Neural cell (in vitro differentiated cells): ENCODE results near the gene MCM9.

Experiments used
- EZH2 ChIP-seq: fragments of 200-600, 300-800 bp; shearing (Covaris generic), sonication (generic); IDR thresholded peaks from 2 replicates; pipeline ENCODE4 v1.6.1; 2014; ENCODE audit warnings: antibody characterized with exemption, low read length, borderline replicate concordance, mild to moderate bottlenecking; ENCODE audit not compliant: insufficient read depth, poor library complexity, severe bottlenecking
- POLR2AphosphoS5 ChIP-seq: IDR thresholded peaks from 2 replicates; pipeline ENCODE4 v1.6.1; 2012
- RAD21 ChIP-seq: fragments of 450-650 bp; conservative IDR thresholded peaks from 2 replicates; pipeline ENCODE4 v1.6.1; 2014; ENCODE audit warnings: antibody characterized with exemption, mild to moderate bottlenecking, moderate library complexity
- SMC3 ChIP-seq: fragments of 450-650 bp; conservative IDR thresholded peaks from 2 replicates; pipeline ENCODE4 v1.6.1; 2014; ENCODE audit warnings: antibody characterized with exemption, mild to moderate bottlenecking, moderate library complexity; ENCODE audit not compliant: poor library complexity
- TAF1 ChIP-seq: IDR thresholded peaks from 2 replicates; pipeline ENCODE4 v1.6.1; 2012; ENCODE audit warnings: low read depth
- TF ChIP-seq, protein P1 (sequence below): fragments of 450-650 bp; IDR thresholded peaks from 2 replicates; pipeline ENCODE4 v1.5.1; 2014; ENCODE audit warnings: antibody characterized with exemption, mild to moderate bottlenecking, moderate library complexity; ENCODE audit not compliant: poor library complexity, severe bottlenecking
- TF ChIP-seq, protein P2 (sequence below): IDR thresholded peaks from 2 replicates; pipeline ENCODE4 v1.6.1; 2012; ENCODE audit warnings: borderline replicate concordance

DNA sequence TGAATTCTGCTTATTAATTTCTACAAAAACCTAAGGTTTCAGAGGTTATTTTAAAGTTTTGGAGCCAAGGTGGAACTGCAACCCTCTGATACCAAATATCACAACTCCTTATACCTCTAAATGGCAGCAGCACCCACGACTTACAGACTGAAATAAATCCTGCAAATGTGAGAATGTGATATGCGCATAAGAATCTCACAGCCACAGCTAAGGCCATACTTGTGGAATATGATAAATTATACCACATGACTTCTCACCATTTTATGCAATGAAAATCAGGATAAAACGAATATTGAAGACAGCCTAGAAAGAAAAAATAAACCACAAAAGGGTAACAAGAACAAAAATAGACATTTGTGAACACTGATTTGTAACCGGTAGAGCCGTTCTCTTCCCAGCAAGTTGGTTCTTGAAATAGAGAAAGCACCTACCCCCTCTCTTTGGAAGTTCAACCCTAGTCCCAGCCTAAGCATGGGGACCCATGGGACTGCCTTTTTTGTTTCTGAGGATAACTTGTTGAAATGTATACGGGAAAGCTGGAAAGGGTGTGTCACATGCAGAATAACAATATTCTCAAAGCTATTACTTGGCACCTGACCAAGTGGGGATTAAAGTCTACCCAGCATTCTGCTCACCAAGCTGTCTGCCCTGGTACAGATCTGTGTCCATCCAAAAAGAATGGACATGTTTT lies 47.1 kb upstream of the MCM9 start:
- TF ChIP-seq, protein P1, sequence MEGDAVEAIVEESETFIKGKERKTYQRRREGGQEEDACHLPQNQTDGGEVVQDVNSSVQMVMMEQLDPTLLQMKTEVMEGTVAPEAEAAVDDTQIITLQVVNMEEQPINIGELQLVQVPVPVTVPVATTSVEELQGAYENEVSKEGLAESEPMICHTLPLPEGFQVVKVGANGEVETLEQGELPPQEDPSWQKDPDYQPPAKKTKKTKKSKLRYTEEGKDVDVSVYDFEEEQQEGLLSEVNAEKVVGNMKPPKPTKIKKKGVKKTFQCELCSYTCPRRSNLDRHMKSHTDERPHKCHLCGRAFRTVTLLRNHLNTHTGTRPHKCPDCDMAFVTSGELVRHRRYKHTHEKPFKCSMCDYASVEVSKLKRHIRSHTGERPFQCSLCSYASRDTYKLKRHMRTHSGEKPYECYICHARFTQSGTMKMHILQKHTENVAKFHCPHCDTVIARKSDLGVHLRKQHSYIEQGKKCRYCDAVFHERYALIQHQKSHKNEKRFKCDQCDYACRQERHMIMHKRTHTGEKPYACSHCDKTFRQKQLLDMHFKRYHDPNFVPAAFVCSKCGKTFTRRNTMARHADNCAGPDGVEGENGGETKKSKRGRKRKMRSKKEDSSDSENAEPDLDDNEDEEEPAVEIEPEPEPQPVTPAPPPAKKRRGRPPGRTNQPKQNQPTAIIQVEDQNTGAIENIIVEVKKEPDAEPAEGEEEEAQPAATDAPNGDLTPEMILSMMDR, result no peak
- no peak for TF ChIP-seq POLR2AphosphoS5
- TF ChIP-seq, protein P2, sequence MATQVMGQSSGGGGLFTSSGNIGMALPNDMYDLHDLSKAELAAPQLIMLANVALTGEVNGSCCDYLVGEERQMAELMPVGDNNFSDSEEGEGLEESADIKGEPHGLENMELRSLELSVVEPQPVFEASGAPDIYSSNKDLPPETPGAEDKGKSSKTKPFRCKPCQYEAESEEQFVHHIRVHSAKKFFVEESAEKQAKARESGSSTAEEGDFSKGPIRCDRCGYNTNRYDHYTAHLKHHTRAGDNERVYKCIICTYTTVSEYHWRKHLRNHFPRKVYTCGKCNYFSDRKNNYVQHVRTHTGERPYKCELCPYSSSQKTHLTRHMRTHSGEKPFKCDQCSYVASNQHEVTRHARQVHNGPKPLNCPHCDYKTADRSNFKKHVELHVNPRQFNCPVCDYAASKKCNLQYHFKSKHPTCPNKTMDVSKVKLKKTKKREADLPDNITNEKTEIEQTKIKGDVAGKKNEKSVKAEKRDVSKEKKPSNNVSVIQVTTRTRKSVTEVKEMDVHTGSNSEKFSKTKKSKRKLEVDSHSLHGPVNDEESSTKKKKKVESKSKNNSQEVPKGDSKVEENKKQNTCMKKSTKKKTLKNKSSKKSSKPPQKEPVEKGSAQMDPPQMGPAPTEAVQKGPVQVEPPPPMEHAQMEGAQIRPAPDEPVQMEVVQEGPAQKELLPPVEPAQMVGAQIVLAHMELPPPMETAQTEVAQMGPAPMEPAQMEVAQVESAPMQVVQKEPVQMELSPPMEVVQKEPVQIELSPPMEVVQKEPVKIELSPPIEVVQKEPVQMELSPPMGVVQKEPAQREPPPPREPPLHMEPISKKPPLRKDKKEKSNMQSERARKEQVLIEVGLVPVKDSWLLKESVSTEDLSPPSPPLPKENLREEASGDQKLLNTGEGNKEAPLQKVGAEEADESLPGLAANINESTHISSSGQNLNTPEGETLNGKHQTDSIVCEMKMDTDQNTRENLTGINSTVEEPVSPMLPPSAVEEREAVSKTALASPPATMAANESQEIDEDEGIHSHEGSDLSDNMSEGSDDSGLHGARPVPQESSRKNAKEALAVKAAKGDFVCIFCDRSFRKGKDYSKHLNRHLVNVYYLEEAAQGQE, result no peak
- no peak for TF ChIP-seq SMC3
- no peak for TF ChIP-seq EZH2
- no peak for TF ChIP-seq RAD21
- TF ChIP-seq TAF1, result no peak
